GM18505 (cell line): Measurements from ENCODE around the gene CCDC102B.
"Not testable (repeated sequence)": the region's sequence is repeated elsewhere in the genome, so short reads cannot be mapped to it uniquely, and the experiment has no call there.

Source experiments
- ATAC-seq: cut with Tn5 transposase; IDR thresholded peaks from one replicate; pipeline ENCODE4 v1.9.1; 2021; ENCODE audit not compliant: unreplicated experiment
- POLR2A ChIP-seq: IDR thresholded peaks from 4 replicates; pipeline ENCODE4 v1.6.1; 2011; ENCODE audit warnings: borderline replicate concordance; ENCODE audit not compliant: insufficient read depth, insufficient read length; ENCODE audit errors: extremely low read depth

The CCDC102B gene

DNA sequence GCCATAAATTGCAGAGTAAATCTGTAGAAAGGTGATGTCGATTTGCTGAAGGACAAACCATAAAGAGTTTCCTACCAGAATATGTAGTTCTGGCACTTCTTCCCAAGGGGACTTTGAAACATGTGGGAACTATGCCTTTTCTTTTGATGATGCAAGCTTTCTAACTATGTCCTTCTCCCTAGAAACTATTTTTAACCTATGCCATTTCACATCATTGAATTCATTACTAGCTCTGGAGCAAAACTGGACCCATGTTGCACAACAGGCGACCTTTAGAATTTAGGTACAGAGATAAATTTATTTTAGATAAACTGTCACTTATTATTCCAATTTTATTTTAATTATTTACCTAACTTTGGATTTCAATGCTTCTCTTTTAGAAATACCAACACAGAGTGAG is 186.5 kb downstream of the CCDC102B start:
- no peak for ATAC-seq

DNA sequence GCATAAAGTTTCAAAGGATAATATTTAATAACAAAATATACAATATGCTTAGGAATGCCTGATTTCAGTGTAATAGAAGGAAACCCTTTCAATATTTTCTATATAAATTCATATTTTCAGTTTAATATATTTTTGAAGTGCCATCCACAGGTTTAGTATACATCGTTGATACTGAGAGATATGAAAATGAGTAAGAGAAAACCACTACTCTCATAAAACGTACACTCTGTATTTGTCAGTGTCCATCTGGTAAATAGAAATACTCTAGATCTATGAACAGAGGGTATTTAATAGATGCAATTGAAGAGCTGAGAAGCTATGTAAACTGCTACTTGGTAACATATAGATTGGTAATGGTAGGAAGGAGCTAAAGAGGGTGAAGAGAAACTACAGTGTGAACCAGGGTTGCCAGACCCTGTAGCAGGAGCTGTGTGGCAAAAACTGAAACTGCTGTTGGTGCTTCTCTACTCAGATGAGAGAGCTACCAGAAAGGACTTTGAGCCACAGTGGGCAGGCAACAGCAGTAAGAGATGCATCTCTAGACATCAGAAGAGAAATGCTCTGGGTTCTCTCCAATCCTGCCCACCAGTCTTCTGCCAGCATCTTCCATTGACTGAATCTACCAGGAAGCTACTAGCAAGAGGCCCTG is 187.4 kb downstream of the CCDC102B start:
- ATAC-seq = peak; percentile 93
- TF ChIP-seq POLR2A = no peak

More for the DNA sequence above, 186.5 kb downstream of the CCDC102B start:
- no peak for TF ChIP-seq POLR2A

DNA sequence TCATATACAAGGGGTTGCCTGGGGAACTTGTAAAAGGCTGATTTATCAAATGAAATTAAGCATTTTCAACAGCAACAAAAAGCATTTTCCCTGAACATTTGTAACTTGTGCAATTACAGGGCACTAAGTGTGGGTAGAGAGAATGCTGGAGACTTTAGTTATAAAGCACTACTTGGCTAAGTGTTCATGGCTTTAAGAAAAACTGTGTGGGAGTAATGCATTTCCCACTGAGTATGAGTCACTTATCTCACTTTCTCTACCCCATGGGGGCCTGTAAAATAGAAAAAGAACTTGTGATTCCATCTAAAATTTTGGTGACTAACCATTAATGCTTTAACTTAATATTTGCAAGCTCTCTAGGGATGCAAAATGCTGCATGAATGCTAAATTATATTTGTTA is 193.4 kb downstream of the CCDC102B start:
- no peak for TF ChIP-seq POLR2A
- peak; percentile 68 for ATAC-seq

DNA sequence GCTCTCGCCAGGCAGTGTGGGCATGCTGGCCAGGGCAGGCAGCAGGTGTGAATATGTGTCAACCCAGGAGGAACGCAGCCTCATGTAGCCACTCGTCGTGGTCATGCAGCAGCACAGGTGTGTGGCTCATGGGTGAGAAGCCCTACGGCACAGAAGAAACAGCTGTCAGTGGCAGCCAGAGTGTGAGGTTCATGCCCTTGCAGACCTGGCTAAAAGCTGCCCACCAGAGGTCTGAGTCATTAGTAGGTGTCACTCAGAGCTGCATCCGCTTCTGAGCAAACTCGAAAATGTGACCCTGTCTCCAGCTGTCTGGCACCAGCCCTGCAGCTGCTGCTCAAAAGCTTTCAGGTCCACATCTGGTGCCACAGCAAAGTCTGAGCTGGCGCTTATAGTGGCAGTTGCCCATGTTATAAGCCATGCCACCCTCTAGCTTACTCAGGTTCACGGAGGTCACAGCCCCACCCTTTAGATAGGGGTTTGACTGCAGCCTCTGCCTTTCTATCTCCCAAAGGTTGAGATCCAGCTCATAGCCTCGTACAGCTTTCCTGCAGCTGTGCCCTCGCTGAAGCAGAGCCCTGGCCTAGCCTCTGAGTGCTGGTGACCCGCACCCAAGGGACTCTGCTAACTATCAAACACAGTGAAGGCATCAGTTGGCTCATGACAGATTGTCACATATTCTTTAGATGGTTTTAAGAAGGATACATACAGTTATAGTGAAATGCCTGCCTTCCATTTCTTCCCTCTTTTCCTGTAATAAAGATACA is 195.0 kb downstream of the CCDC102B start:
- ATAC-seq = no peak
- TF ChIP-seq POLR2A = no peak

DNA sequence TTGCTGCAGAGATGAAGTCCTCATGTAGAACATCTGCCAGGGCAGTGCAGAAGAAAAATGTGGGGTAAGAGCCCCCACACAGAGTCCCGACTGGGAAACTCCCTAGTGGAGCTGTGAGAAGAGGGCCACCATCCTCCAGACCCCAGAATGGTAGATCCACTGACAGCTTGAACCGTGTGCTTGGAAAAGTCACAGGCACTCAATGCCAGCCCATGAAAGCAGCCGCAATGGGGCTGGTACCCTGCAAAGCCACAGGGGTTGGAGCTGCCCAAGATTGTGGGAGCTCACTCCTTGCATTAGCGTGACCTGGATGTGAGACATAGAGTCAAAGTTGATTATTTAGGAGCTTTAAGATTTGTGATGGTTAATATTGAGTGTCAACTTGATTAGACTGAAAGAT is 197.8 kb downstream of the CCDC102B start:
- TF ChIP-seq POLR2A = no peak
- ATAC-seq = no peak

DNA sequence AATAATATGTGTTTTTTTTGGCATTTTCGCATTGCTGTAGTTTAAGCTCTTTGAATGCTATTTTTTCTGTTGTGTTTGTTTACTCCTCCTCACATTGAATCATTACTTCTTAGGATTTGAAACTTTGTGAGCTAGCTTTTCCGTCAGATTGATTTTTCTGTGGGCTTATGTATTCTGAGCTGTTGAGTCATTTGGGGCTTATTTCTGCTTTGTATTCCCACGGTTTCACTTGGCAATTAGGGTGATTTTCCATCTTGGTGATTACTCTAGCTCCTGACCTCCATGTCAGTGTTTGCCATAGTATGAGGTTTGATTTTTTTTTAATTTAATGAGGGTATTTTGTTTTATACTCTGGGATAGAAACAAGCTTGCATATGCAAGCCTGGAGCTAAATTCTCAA is 200.0 kb downstream of the CCDC102B start:
- no peak for TF ChIP-seq POLR2A

DNA sequence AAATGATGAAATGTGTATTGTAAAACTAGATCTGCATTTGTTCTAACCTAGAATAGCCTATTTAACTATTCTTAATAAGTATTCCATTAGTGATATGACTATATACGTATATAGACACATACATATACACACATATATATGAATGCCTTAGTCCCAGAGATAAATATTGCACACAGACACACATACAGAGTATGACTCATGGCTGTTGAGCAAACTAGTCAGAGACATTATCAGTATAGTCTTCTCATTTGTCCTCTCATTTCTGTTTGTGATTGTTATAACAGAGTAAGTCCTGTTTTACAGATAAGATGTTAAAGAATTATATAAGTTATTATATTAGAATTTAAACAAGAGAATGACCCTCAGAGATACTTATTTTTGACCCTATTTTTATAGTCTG is 202.5 kb downstream of the CCDC102B start:
- TF ChIP-seq POLR2A = no peak
- no peak for ATAC-seq

More for the DNA sequence above, 200.0 kb downstream of the CCDC102B start:
- ATAC-seq = no peak

DNA sequence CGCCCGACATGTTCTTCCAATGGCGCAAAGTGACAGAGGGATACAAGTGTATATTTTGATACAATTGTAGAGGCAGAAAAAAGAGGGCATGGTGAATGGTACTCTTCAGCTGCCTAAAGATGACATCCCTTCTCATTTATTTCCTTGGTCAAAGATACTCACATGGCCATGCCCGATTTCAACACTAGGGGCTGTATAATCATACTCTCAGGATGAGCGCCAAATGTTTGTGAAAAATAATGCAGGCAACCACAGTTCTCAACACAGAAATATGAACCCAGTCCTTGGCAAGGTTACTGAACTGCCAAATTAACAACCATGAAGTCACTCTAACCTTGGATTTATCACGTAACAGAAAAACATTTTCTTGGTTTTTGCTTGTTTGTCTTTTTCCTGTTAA is 204.4 kb downstream of the CCDC102B start:
- no peak for TF ChIP-seq POLR2A
- no peak for ATAC-seq

DNA sequence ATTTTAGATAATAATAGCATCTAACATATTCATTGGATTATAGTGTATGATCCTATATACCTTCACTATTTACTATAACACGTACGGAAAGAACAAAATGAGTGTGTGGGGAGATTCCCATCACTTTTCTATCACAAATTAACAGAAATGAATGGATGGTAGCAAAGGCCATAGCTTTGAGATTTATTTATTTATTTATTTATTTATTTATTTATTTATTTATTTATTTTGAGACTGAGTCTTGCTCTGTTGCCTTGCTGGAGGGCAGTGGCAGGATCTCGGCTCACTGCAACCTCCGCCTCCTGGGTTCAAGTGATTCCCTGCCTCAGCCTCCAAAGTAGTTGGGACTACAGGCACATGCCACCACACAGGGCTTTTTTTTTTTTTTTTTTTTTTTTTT is 208.3 kb downstream of the CCDC102B start:
- ATAC-seq = not testable (repeated sequence)

DNA sequence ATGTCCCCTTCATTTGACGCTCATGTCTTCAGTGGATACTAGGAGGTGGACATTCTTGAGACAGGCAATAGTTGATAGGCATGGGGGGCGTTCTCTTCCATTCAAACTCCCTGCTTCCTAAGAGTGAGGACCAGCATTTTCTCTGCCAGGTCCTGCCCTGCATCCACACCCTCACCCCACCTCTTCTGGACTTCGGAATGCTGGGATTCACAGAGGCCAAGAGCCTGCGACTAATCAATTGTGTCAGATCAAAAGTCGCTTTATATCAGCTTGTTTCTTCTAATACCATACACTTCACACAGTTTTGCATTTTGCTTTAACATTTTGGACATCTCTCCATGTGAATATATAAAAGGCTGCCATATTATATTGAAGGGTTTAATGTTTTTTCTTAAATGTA is 210.7 kb downstream of the CCDC102B start:
- no peak for ATAC-seq
- TF ChIP-seq POLR2A = no peak

DNA sequence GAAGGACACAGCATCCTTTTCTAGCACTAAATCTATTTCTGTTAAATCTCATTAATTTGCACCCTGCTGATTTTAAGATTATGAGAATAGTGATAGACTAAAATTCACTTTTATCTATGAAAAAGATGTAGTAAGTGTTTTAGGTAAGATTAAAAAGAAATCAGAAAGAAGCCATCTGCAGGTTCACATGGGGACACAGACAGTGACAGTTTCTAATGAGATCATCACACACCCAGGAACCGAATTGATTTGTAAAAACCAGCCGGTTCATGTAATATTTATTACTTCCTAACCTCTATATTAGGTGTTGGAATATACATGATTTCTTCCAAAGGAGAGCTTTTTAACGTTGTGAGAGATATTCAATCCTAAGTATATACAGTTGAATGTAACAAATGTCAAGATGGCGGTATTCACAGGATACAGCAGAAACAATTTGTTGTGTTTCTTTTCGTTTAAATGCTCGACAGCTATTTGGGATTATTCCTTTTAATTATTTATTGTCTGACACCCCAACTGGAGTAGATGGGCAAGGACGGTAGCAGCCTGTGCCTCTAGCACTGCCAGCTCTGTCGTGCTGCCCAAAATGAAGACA is 223.4 kb downstream of the CCDC102B start:
- no peak for TF ChIP-seq POLR2A
- ATAC-seq = no peak

DNA sequence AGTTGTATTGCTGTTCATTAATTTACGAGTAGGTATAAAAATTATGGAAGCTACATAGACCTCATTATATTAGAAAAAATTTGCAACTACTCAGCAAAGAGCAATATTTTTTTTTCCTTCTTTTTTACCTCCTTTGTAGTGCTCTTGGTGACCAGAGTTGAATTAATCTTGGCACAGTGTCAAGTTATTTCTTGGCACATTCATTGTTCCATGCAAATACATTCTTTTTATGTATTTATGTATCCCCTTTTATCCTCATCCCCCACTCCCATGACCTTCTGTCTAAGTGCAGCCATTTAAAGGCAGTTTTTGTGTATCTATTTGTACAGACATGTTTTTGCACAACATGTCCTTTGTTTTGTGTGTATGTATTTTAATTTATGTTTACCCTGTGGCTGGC is 224.5 kb downstream of the CCDC102B start:
- no peak for TF ChIP-seq POLR2A
- ATAC-seq = no peak

DNA sequence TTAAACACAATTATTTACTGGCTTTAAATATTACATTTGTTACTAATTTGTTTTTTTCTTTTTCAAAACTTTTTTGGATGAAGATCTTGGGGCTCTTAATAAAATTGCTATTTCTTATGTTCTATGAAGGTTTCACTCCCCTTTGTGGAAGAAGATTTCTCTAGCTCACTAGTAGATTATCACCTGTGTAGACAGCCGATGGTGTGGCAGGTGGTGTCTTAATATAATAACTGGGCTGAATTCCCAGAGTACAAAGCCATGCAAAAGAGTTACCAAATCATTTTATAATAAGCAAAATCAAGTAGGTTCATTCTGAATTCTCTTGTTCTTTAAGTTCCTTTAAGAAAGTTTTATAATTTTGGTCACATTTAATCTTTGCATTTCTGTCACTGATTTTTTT is 233.7 kb downstream of the CCDC102B start:
- TF ChIP-seq POLR2A = no peak
- ATAC-seq = no peak

DNA sequence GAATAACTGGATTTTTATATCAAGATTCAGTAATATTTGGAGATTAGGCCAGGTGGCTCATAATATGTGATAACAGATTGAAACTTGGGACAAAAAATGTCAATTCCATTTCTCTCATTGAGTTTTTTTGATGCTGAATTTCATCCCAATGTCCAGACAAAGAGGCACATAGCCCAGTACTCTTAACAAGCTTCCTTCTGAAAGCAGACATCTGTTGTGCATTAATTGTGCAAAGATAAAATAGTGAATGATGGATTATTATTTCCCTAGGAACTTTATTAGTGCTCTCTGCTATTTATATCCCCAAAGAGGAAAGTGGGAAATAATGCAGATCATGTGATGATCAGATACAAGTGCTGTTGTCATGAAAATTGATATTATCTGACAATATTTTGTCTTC is 234.1 kb downstream of the CCDC102B start:
- TF ChIP-seq POLR2A = no peak

DNA sequence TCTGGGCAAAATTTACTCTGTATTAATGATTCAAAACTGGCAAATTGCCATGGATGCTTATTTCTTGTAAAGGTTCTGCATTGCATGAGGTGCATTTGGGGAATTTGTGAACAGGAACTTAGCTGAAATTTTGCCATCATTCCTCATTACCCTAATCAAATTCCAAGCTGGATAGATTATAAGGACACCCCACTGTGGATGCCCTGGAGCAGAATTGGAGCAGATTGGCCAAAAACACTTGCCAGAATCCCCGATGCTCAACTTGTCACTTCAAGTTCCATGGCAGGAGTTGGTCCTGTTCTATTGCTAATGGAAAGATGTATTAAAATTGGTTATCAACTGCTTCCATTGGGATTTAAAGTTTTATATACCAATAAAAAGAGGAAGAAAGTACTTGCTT is 237.9 kb downstream of the CCDC102B start:
- ATAC-seq = no peak
- TF ChIP-seq POLR2A = no peak

More for the DNA sequence above, 234.1 kb downstream of the CCDC102B start:
- ATAC-seq = no peak

DNA sequence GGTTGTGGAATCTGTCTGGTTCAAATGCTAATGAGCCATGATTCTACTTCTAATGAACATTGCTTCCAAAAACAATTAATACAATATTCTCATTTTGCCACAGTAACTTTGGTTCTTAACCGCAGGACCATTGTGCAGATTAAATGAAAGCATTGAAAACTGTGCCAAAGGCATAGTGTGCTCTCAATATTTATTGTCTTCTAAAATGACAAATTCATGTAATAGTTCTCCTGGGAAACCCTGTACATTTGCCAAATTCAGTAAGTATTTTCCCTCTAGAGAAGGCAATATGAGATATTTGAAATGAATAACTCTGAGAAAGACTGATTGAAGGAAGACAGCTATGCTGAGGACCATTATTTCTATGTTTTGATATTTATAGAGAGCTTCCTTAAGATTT is 246.3 kb downstream of the CCDC102B start:
- TF ChIP-seq POLR2A = no peak
- ATAC-seq = no peak
